Bronchial epithelial cell (primary cell): ENCODE data around the gene SPATA22. TPM values are rescaled to one million over a fixed set of nuclear protein-coding genes. Genes with fewer than 3 reads are reported as not detected.
A peak's percentile ranks its signal among the peaks of the same experiment; 100 is the strongest.
"Not testable (repeated sequence)": the region's sequence is repeated elsewhere in the genome, so short reads cannot be mapped to it uniquely, and the experiment has no call there.

ENCODE experiments used
- DNase-seq: peaks from one replicate; pipeline ENCODE4 v3.0.0-alpha.2; 2010; ENCODE audit warnings: low read depth
- FAIRE-seq: peaks from 2 replicates; lab custom pipeline; 2011; peaks lifted over from hg19 to GRCh38; lab: Jason Lieb, UNC
- H3K27me3 ChIP-seq: 2 replicates; pipeline ENCODE4 v1.5.1; 2011; ENCODE audit warnings: low read length; ENCODE audit not compliant: control insufficient read depth, insufficient read depth
- H3K36me3 ChIP-seq: 2 replicates; pipeline ENCODE4 v1.5.1; 2011; ENCODE audit warnings: low read length; ENCODE audit not compliant: control insufficient read depth, insufficient read depth
- H3K4me3 ChIP-seq: 2 replicates; pipeline ENCODE4 v1.5.1; 2011; ENCODE audit warnings: mild to moderate bottlenecking, low read depth, low read length, control low read depth
- total RNA-seq: library from RNA; depleted of rRNA; stranded (reverse); fragments of >200 nt; gene quantifications from 2 replicates; pipeline ENCODE4 v1.2.1, GENCODE V29; 2014
- TF ChIP-seq, protein P1 (sequence below): IDR thresholded peaks from 2 replicates; pipeline ENCODE4 v1.5.1; 2011; ENCODE audit warnings: mild to moderate bottlenecking, moderate library complexity, low read length, control low read depth, inconsistent platforms; ENCODE audit not compliant: insufficient read depth, severe bottlenecking

Gene SPATA22
- total RNA-seq, 1 donor from 2014 or later, result not detected

DNA sequence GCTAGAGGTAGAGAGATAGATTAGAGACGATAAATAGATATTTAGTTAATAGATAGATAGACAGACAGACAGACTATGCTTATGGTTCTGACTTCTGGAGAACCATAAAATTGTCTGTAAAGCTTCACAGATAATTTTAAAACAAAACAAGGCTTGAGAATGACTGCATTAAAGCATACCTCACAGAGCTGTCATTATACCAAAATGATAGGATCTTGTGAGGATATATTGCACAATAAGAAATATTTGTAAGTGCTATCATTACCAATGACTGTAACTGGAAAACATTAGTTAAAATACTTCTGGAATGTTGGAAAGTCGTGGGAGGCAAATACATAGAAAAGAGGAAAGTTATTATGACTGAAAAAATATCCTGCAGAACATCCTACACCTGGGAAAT, 69.8 kb downstream of the SPATA22 start:
- DNase-seq, result no peak
- Histone ChIP-seq H3K36me3 (no peaks in the 10 kb centered on the region), H3K27me3 (no peaks in the 10 kb centered on the region), H3K4me3 (no peak overlapping the region)
- TF ChIP-seq, protein P1, sequence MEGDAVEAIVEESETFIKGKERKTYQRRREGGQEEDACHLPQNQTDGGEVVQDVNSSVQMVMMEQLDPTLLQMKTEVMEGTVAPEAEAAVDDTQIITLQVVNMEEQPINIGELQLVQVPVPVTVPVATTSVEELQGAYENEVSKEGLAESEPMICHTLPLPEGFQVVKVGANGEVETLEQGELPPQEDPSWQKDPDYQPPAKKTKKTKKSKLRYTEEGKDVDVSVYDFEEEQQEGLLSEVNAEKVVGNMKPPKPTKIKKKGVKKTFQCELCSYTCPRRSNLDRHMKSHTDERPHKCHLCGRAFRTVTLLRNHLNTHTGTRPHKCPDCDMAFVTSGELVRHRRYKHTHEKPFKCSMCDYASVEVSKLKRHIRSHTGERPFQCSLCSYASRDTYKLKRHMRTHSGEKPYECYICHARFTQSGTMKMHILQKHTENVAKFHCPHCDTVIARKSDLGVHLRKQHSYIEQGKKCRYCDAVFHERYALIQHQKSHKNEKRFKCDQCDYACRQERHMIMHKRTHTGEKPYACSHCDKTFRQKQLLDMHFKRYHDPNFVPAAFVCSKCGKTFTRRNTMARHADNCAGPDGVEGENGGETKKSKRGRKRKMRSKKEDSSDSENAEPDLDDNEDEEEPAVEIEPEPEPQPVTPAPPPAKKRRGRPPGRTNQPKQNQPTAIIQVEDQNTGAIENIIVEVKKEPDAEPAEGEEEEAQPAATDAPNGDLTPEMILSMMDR, result no peak
- no peak for FAIRE-seq

DNA sequence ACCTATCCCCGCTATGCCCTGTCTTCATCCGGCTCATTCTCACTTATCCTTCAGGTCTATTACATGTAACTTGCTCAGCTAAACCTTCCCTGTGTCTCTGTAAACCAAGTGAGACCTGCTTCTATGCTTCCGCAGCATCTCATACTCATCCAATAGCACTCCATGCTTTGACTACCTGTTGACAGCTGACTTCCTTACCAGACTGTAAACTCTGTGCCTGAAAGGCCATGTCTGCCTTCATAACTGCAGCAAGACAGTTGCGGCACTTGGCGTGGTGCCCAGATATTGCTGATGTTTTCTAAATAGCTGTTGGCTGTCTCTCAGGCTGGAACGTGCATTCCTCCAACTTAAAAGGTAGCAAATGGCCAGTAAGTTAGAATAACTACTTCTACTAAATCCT, 71.6 kb downstream of the SPATA22 start:
- Histone ChIP-seq H3K36me3 (no peaks in the 10 kb centered on the region), H3K4me3 (no peak overlapping the region), H3K27me3 (no peaks in the 10 kb centered on the region)
- DNase-seq, result peak; percentile 2
- FAIRE-seq, result no peak
- TF ChIP-seq, protein P1, result no peak

DNA sequence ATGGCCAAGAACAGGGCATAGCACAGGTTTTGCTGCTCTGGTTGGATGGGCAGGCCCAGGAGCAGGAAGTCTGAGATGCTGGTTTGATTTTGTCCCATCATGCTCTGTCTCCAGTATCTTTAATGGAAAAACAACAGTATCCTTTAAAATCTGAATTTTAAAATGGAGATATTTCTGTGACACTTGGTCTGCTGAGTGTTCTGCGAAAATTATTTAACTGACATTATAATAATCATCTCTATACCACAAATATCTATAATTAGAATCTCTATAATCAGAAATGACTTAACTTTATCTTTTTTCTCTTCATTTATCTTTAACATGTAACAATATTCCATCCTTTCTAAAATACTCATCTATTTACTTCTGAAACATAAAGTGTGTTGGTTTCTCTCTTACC, 73.3 kb downstream of the SPATA22 start, which contains the start of gene OR1E1:
OR1E1 (minus strand) TSS at position 101 of the 400 bp plus-strand sequence; CDS start at position 101, 0 bp downstream.
- FAIRE-seq, result peak; percentile 23
- H3K4me3 ChIP-seq, result no peak within 1 kb of the TSS
- no peak for DNase-seq
- no peaks in the 10 kb centered on the region for H3K27me3 ChIP-seq
- TF ChIP-seq, protein P1, result no peak
- no peaks in the 10 kb centered on the region for H3K36me3 ChIP-seq

DNA sequence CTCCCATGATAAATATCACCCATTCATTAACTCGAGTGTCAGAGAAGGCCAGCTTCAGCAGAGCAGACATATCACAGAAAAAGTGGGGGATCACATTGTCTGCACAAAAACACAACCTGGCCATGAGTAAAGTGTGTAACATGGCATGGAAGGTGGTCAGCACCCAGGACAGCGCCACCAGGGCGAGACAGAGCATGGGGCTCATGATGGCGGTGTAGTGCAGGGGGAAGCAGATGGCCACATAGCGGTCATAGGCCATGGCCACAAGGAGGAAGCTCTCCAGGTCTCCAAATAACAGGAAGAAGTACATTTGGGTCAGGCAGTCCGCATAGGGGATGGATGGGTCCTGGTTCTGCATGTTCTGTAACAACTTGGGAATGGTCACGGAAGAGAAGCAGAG, 73.8 kb downstream of the SPATA22 start:
- not testable (repeated sequence) for DNase-seq, H3K36me3 ChIP-seq, H3K4me3 ChIP-seq, H3K27me3 ChIP-seq
- FAIRE-seq, result peak; percentile 52

Other genes starting within 250 kb of the SPATA22 start
- gene OR3A1, start 173.5 kb downstream of the SPATA22 start, total RNA-seq, result not detected in 2 replicates
- gene OR3A2, start 85.5 kb downstream of the SPATA22 start, total RNA-seq, result not detected in 2 replicates
- gene OR1E1, start 73.4 kb downstream of the SPATA22 start, total RNA-seq, result not detected in 2 replicates
- gene OR3A3, start 60.4 kb downstream of the SPATA22 start, total RNA-seq, result not detected in 2 replicates
- gene OR1E2, start 38.0 kb downstream of the SPATA22 start, total RNA-seq, result not detected in 2 replicates
- gene ASPA, start 4.2 kb upstream of the SPATA22 start, total RNA-seq, result not detected in 2 replicates
- gene TRPV3, start 86.0 kb upstream of the SPATA22 start, total RNA-seq, result 0.79 and 1.2 TPM in 2 replicates
- gene TRPV1, start 137.6 kb upstream of the SPATA22 start, total RNA-seq, result 1.6 and 2.0 TPM in 2 replicates
- 7.6 and 9.0 TPM in 2 replicates for gene SHPK, start 164.4 kb upstream of the SPATA22 start, total RNA-seq
- gene CTNS, start 164.9 kb upstream of the SPATA22 start, total RNA-seq, result 15.0 and 31.3 TPM in 2 replicates
- gene TAX1BP3, start 196.8 kb upstream of the SPATA22 start, total RNA-seq, result 150 and 200 TPM in 2 replicates
- 21.3 and 26.1 TPM in 2 replicates for gene EMC6, start 197.0 kb upstream of the SPATA22 start, total RNA-seq
- gene P2RX5, start 224.3 kb upstream of the SPATA22 start, total RNA-seq, result 0.38 and 0.53 TPM in 2 replicates